HG03139 (cell line): ENCODE results near the gene LINC01488.

ENCODE experiments used
- ATAC-seq: cut with Tn5 transposase; IDR thresholded peaks from one replicate; pipeline ENCODE4 v1.9.1; 2021; ENCODE audit not compliant: unreplicated experiment

LINC01488 gene

DNA sequence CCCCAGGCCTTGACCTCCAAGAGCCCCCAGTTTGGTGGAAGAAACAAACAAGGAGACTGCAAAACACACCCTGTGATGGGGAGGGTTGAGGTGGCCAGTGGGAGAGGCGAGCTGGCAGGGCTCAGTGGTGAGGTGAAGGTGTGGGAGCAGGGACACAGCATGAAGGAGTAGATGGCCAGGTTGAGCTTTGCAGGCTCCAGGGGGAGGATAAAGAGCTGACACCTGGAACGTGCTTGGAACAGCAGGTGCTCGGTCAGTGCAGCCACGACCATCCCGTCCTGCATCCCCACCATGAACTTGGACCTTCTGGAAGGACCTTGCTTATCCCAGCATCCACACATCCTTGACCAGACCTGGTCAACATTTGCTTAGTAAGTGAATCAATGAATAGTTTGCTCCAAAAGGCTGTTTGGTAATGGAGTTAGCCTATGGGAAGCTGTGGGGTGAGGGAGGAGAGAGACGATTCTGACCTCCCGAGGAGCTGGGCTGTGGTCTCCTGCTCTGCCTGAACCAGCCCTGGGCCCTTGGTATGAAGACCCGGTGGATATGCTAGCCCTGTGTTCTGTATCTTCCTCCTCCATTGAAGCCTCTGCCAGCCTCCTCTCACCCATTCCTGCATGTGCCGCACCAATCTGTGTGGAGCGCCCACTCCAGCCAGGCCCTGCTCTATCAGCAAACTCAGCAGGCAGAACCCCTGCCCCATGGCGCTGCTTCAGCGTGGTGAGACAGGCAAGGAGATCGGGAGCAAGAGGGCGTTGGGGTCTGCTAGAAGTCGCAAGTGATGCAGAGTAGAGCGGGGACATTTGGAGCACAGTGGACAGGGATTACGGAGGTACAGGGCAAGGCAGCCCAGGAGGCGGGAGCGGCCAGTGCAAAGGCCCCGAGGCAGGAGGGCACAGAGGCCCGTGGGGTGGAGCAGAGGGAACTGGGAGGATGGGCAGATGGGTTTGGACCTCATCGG lies 9.9 kb downstream of the LINC01488 start:
- ATAC-seq = no peak

DNA sequence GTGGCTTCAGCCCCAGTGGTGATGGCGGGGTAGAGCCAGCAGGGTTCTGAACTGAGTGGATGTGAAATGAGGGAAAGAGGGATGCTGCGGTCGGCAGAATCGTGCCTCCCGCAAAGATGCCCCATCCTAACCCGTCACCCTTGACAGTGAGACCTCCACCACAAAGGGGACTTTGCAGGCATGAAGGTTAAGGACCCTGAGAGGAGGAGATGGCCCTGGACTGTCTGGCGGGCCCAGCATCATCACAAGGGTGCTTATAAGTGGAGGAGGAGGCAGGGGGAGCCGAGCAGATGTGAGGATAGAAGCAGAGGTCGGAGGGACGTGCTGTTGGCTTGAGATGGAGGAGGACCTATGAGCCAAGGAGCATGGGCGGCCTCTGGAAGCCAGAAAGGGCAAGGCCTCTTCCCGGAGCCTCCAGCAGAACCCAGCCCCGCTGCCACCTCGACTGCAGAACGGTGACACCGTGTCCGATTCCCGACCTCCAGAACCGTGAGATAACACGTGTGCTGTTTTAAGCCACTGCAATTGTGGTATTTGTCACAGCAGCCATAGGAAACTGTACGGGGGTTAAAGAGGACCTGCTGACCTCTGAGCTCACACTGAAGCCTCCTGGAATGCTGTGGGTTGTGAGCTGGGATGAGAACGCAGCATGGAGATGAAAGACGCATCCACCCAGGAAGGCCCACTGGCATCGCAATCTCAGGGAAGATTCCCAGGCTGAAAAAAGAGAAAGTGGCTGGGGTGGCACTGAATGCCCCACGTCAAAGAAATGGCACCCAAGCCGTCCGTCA lies 10.9 kb downstream of the LINC01488 start:
- ATAC-seq = no peak

DNA sequence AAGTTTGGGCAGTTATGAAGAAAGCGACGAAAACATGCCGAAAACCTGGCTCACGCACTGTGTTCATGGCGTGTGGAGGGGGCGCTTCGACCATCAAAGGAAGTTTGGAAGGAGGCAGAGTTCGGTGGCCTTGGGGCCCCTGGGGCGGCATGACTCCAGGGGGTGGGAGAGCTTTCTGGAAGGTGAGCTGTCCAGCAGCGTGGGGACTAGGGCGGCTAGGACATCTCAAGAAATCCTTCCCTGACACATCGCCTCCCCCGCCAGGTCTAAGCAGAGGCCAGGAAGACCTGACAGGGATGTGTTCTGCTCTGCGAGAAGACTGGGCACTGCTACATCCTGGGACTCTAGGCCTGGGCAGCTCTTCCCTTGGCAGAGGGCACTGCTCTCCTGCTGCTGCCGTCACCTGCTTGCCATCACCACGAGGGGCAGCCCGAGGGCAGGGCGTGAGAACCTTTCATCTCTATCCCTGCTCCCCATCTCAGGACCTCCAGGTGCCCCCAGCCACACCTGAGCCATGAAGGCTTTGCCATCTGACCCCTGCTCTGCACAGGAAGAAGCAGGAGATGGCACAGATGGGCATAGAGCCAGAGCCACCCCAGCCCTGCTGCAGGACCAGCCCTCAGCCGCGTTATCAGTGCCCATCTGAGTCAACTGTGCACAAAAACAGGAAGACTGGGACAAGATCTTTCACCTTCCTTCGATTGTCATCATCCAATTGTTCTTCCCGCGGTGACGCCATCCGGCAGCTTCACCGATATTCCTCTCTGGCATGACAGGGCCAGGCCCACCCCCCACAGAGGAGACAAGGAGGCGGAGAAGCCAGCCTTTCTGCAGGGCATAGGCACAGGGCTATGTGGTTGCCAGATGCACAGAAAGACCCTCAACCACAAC lies 12.7 kb downstream of the LINC01488 start:
- no peak for ATAC-seq

DNA sequence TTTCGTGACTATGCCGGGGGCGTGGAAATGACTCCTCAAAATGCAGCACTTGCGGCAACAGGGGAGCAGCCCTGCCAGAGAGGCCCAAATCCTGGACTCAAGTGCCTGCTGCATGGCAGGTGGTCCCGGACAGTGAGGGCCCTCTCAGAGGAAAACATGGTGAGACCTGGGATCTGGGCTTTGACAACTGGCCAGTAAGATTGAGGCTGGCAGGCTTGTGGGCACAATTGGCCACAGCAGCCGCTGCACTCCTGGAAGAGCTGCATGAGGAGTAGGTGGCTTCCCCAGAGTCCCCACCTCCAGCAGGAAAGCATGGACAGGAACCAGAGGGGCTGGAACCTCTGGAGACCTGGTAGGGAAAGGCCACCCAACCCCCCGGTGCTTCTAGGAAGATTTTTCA lies 13.4 kb downstream of the LINC01488 start:
- no peak for ATAC-seq

DNA sequence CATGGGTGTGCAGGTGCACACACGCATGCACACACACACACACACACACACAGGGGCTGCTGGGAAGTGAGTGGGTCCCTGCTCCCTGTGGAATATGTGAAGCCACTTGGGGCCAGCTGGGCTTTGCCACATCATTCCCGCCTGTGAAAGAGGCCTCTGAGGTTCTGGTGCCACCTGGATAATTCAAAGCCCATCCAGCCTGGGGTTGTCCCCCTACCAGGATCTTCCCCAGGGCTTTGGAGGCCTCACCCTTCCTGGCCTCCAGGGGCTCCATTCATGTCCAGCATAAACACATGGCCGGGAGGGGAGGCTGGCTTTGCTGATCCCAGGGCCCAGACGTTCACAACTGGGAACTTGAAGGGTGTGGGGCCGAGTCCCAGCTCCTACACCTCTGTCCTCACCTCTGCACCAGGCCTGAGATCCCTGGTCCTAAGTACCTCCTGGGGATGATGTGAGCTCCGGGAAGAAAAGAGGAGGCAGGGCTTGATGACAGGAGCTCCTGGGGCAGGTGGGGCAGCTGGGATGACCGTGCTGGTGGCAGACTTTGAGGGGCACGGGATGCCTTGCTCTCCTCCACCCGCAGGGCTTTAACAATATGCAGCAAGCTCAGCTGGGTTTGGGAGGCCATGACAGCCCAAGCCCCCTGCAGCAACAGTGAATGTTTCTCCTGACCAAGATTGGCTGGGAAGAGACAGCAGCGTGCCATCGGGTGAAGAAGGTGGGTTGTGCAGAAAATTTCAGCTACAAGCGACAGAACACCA lies 14.2 kb downstream of the LINC01488 start:
- no peak for ATAC-seq

DNA sequence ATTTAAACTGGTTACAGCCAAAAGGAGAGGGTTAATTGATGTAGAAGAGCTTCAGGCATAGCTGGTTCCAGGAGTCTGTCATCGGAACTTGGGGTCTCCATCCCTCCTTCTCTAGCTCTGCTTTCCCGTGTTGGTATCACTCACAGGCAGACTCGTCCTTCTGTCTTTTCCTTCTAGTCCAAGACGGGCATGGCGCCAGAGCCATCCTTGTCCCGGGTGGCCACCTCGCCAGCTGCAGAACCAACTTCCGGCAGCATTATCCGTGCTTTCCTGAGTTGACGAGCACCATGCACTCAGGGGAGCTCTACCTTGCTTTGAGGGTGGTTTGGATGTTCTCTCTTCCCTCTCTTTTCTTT lies 14.7 kb downstream of the LINC01488 start:
- ATAC-seq = no peak

DNA sequence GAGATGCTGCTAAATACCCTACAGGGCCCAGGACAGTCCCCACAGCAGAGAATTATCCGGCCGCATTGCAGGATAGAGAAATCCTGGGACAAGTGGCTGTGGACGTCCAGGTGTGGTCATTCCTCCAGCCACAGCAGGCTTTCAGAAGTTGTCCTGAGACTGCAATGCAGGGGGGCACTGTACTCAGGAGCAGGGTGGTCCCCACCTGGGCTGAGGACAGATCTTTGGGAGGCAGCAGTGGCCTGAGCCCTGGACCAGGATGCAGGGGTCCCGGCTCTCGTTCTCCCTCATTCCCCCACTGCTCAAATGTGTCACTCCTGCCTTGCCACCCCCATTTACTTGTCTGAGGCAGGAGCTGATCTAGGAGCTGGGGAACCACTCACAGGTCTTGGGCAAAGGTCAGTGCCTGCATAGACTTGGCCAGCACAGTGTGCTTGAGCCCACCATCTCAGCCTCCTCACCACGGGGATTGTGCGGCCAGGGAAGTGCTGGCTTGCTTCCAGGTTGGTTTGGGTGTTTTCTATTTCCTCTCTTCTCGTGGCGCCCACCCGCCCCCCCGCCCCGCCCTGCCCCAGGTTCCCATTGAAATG lies 15.3 kb downstream of the LINC01488 start:
- ATAC-seq = no peak

DNA sequence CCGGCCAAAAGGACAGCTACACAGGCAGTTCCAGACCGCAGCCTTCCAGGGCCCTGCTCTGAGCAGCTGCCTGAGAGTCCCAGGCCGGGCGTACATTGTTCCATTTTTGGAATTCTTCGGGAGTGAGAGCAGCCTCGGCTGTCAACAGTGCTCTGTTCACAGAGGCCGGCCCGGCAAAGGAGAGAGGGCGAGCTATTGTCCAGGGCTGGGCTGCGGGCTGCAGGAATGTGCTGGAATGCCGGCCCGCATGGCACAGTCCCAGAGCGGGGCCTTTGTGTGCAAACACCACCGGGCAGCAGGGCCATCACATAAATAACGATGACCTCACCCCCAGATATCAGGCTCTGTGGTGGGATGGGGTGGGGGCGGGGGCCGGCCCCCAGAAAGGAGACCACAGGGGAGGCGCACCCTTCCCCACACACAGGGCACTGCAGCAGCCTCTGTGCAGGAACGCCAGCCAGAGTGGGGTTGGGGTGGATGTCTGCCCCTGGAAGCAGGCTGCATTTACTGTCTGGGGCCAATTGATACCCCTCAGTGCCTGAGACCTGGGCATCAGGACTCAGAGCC lies 15.8 kb downstream of the LINC01488 start:
- ATAC-seq = no peak

DNA sequence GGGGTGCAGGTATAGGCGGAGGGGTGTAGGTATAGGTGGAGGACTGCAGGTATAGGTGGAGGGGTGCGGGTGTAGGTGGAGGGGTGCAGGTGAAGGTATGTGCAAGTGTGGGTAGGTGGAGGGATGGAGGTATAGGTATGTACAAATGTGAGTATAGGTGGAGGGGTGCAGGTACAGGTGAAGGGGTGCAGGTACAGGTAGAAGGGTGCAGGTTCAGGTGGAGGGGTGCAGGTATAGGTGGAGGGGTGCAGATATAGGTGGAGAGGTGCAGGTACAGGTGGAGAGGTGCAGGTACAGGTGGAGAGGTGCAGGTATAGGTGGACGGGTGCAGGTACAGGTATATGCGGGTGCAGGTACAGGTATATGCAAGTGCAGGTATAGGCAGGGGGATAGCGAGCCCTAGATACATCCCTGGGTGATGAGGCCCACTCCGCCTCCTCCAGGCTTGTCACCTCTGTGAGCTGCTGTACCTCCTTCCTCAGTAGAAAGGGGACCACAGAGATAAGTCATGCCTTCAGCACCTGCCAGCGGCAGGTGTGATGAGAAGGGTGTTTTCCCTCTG lies 17.2 kb downstream of the LINC01488 start:
- no peak for ATAC-seq

DNA sequence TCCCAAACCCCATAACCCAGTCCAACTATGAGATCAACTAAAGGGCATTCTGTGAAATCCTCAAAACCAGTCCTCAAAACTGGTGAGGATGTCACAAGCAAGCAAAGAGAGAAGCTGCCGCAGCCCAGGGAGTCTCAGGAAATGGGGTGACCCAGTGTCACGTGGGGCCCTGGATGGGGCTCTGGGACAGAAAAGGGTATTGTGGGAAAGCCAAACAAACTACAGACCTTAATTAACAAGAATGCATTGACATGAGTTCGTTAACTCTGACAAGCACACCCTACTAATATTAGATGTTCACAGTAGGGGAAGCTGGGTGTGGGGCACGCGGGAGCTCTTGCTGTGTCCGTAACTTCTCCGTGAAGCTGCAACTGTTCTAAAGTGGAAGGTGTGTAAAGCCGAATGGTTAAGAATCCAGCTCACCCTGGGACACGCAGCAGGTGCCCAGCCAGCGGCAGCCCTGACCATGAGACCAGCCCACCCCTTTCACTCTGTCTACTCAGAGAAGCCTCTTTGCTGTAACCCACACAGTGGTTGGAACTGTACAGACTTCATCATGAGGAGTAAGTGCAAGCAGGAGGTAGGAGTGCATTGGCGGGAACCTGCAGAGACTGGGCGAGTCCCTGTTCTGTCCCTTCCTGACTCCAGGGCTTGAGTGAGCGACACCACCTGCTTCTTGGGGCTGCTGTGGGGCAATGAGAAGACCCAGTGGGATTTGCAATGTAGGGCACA lies 17.9 kb downstream of the LINC01488 start:
- ATAC-seq = no peak

DNA sequence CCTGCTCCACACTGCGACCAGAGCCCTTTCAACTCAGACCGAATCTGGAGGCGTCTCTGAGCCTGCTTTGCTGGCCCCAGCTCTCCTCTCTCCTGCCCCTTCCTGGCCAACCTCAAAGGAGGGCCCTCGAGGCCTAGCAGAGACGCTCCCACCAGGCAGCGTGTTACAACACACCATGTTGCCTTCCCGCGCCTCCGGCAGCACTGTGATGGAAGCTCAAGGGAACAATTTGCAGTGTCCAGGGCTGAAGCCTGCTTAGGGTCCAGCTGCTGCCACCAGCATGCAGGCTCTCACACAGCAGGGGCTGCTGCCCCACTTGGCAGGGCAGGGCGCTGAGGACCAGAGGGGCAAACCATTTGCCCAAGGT lies 18.4 kb downstream of the LINC01488 start:
- ATAC-seq = no peak

DNA sequence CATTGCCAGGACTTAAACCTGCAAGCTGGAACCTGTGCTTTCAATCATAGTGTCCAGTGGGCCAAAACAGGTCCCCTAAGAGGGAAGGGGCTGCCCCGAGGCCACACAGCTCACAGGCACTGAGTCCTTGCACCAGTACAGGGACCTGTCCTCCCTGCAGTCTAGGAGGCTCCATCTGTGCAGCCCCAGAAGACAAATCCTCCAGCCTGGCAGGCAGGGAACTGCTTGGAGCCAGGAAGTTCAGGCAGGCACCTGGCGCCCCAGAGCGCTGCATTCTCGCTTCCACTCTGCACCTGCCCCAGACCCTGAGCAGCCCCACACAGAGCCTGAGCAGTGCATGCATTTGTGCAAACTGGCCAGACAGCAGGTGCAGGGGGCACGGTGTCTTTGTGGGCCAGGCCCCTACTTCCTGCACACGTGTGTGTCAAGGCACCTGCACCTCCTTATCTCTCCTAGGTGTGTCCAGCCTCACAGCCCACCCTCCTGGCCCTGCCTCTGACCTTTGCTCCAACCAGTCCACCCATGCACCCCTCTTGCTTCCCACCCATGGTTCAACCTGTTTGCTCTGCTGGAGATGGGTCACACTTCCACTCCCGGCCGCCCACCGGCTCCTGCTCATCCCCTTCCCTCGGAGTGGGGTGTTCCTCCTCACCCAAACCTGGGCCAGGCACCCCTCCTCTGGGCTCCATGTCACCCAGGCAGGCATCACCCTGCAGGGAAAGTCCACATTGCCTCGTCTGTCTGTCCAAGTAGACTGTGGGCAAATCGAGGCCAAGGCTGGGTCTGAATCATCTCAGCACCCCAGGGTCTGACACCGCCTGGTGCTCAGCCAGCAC lies 19.0 kb downstream of the LINC01488 start:
- ATAC-seq = no peak

DNA sequence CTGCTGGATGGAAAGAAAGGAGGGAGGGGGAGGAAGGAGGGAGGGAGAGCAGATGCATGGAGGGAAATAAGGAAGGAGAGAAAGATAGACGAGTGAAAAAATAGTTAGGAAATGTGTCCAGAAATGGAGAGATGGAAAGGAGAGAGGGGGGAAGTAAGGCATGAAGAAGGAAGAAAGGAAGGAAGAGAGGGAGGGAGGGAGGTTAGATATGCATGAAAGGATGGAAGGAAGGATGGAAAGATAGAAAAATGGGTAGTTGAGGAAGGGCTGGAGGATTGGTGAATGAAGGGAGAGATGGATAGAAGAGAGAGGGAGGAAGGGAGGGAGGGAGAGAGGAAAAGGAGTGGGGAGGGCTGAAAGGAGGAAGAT lies 19.6 kb downstream of the LINC01488 start:
- no peak for ATAC-seq

DNA sequence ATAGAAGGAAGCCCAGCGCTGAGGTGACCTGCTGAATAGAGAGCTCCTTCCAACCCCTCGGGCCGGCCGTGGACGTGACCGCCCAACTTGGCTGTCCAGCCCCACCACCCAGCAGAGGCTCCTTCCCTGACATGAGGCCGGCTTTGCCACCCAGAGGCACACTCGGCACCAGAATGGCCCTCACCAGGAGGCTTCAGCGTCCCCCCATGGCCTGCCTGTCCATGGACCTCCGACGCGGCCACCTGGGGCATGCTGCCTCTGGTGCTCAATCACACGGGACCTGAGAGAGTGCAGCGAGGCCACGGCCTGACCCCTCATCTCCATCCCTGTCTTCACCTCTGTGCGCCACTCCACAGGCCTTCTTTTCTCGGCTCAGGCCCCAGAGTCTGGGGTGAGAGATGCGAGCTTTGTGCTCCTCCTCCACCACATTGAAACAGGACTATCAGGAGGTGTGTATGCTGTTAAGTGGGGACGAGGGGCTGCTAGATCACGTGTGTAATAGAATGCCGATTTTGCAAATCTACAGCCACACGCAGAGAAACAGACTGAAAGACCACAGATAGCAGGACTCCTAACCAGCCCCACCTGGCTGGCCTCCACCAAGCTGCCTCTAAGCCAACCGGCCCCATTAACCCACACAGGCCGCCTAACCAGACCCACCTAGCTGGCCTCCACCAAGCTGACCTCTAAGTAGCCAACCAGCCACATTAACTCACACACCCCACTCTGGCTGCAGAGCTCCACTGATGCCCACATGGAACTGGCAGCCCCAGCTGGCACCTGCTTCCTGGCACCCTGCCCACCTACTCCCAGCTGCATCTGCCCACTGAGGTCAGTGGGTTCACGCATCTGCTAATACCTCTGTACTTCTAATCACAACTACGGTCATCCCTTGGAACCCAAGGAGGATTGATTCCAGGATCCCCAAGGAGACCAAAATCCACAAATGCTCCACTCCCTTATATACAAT lies 20.7 kb downstream of the LINC01488 start:
- ATAC-seq = no peak

DNA sequence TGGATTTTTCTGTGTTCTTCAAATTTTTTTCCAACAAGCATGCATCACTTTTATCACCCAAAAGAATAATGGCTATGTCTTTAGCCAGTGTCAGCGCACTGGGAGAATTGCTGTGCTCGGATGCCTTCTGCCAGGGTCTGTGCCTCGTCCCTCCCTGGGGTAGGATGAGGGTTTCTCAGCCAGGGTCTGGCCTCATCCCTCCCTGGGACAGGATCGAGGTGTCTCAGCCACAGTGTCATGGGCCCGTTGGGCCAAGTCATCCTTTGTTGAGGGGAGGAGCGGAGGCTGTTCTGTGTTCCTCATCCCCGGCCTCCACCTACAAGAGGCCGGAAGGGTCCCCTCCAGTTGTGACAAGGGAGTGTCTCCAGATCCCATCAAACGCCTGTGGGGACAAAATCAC lies 22.7 kb downstream of the LINC01488 start:
- ATAC-seq = no peak

DNA sequence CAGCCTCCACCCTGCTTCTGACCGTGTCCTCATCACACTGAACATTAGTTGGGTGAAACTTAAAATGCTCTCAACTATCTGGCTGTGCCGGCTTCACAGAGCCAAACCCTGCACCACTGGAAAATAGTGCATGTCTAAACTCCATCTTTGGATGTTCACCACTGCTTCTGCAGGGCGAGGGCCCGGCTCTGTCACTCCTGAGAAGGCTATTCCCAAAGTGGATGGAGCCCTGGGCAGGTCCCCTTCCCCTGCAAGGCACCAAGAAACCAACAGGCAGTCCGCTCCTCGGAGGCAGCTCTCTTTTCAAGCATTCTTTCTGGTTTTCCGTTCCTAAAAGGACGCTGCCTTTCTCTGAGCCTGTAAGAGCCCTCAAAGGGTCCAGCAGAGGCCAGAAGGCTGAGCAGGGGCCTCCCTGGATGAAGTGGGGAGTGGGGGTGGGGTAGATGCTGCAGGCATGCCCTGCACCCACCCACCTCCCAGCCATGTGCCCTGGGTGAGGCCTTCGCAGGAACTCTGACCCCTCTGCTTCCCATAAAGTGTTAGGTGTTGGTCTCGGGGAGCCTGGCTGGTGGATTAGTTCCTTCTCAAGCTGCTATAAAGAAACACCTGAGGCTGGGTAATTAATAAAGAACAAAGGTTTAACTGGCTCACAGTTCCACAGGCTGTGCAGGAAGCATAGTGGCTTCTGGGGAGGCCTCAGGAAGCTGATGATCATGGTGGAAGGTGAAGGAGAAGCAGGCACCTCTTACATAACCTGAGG lies 23.3 kb downstream of the LINC01488 start:
- no peak for ATAC-seq
